ENCODE measurements around the gene NUPR1.
"Not testable (repeated sequence)": the region's sequence is repeated elsewhere in the genome, so short reads cannot be mapped to it uniquely, and the experiment has no call there.

The NUPR1 gene

GRCh38 chr16:28498666-28499381, 40.0 kb downstream of the NUPR1 start:
- DNase-seq (ENCODE audit: low spot score) = no peak

- no peak for DNase-seq (ENCODE audit: low spot score)
Measured at GRCh38 chr16:28497861-28498599, 40.7 kb downstream of the NUPR1 start.

GRCh38 chr16:28497386-28497785, 41.4 kb downstream of the NUPR1 start:
- DNase-seq (ENCODE audit: low spot score) = no peak

- DNase-seq (ENCODE audit: low spot score) = no peak
Measured at GRCh38 chr16:28496844-28497243, 41.9 kb downstream of the NUPR1 start.

GRCh38 chr16:28495795-28496749, 42.7 kb downstream of the NUPR1 start:
- DNase-seq (ENCODE audit: low spot score) = no peak

GRCh38 chr16:28495098-28495793, 43.5 kb downstream of the NUPR1 start:
- no peak for DNase-seq (ENCODE audit: low spot score)

GRCh38 chr16:28494121-28494851, 44.5 kb downstream of the NUPR1 start, which contains the start of gene APOBR:
Gene APOBR (plus strand): TSS chr16:28494643. CDS start chr16:28494682, 39 bp downstream.
- DNase-seq (ENCODE audit: low spot score) = peak; percentile 95

GRCh38 chr16:28492511-28492910, 46.3 kb downstream of the NUPR1 start:
- DNase-seq (ENCODE audit: low spot score) = no peak

- peak; percentile 92 for DNase-seq (ENCODE audit: low spot score)
Measured at GRCh38 chr16:28491970-28492474, 46.8 kb downstream of the NUPR1 start, which contains the start of gene CLN3. Gene CLN3 (minus strand): TSS chr16:28492074. CDS start chr16:28491759, 315 bp downstream.

GRCh38 chr16:28491230-28491969, 47.4 kb downstream of the NUPR1 start:
- peak; percentile 13 for DNase-seq (ENCODE audit: low spot score)

- no peak for DNase-seq (ENCODE audit: low spot score)
Measured at GRCh38 chr16:28486266-28486665, 52.5 kb downstream of the NUPR1 start.

GRCh38 chr16:28483361-28483760, 55.4 kb downstream of the NUPR1 start:
- not testable (repeated sequence) for DNase-seq (ENCODE audit: low spot score)
